HG03460 (cell line): ENCODE measurements around the gene MX2.

Experiments used
- ATAC-seq: cut with Tn5 transposase; IDR thresholded peaks from one replicate; pipeline ENCODE4 v1.9.1; 2021; ENCODE audit not compliant: unreplicated experiment

MX2 gene

DNA sequence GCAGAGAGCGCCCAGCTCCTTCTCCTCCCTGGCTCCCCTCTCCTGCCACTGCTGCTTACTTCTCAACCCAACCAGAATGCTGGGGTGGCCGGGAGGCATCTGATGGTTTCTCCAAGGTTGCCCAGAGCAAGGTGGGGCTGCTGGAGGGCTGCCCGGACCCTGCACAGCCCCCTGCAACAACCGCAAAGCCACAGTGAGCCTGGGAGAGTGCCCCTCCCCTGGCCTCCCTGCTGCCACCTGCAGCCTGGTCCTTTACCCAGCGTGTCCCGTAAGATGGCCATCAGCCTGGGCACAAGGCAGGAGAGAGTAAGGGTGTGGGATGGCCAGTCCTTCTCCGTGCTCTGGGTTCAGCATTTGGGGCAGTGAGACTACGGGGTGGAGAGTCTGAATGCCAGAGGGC lies 17.0 kb downstream of the MX2 start:
- ATAC-seq = no peak

- no peak for ATAC-seq
Observed at GRCh38 chr21:41379901-41380300, 18.1 kb downstream of the MX2 start.

DNA sequence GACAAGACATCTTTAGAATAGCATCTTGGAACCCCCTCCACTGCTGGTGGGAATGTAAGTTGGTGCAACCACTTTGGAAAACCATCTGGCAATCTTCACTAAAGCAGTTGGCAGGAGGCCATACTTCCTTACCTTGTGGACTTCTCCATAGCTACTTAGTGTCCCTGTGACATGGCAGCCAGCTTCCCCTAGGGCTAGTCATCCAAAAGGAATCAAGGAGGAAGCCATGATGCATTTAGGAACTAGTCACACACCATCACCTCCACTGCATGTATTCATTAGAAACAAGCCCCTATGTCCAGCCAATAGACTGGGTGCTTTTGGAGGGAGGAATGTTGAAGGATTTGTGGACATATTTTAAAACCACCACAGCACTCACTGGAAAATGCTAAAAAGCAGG lies 19.9 kb downstream of the MX2 start:
- no peak for ATAC-seq

GRCh38 chr21:41387042-41387819 lies 25.4 kb downstream of the MX2 start:
- ATAC-seq = no peak

- no peak for ATAC-seq
Observed at GRCh38 chr21:41387824-41388223, 26.0 kb downstream of the MX2 start.

DNA sequence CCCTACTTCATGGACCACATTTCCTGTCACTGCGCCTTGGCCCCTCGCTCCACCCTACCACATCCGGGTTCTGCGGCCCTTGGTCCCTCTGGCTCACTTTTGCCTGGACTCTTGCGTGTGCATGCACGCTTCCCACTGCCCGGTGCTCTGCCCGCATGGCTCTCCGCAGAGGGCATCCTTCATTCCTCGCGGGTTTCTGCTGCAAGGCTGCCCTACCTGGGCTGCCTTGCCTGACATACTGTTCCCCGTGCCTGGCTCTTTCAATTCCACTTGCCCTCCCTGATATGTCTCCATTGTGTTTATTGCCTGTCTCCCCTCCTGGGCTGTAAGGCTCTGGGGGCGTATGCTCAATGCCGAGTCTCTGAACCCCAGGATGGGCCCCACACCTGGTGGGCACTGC lies 26.4 kb downstream of the MX2 start:
- no peak for ATAC-seq

DNA sequence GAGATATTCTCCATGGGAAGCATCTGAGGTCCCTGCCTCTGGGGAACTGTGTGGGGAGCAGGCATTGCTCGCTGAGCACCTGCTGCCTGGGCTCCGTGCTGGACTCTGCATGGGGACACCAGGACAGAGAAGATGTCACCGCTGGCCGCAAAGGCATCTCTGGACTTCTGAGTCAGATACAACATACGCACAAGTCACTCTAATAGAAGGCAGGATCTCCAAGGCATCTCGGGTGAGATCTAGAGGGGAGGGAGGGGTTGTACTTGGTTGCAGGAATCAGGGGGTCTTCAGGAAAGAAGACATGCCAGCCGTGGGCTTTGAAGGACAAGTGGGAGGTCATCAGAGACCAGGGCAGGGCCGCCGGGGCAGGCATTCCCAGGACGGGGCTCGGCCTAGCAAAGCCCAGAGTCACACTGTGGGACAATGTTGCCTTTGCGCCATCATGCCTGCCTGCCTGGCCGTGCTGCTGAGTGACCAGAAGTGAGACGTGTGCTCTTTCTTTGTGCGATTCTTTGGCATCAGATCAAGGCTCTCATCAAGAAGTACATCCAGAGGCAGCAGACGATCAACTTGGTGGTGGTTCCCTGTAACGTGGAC lies 28.3 kb downstream of the MX2 start:
- no peak for ATAC-seq

GRCh38 chr21:41393876-41394465 lies 32.1 kb downstream of the MX2 start:
- ATAC-seq = no peak

- ATAC-seq = no peak
Observed at GRCh38 chr21:41396558-41397075, 34.8 kb downstream of the MX2 start.

GRCh38 chr21:41397471-41397891 lies 35.7 kb downstream of the MX2 start:
- ATAC-seq = no peak

- no peak for ATAC-seq
Observed at GRCh38 chr21:41398251-41398650, 36.4 kb downstream of the MX2 start.

- no peak for ATAC-seq
Observed at GRCh38 chr21:41398831-41399230, 37.0 kb downstream of the MX2 start.

DNA sequence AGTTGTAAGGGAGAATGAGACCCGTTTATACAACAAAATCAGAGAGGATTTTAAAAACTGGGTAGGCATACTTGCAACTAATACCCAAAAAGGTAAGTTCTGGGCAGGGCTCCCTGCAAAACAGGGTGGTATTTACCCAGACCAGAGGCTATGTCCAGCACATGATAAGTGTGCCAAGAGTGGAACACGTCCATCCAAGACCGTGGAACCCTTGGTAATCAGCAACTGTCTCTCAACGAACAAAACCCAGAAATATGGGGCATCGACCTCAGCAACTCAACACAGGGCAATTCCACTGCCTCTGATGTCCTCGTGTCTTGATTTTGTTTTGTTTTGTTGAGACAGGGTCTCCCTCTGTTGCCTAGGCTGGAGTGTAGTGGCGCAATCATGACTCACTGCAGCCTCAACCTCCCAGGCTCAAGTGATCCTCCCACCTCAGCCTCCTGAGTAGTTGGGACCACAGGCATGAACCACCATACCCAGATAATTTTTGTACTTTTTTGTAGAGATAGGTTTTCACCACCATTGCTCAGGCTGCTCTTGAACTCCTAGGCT lies 37.5 kb downstream of the MX2 start:
- no peak for ATAC-seq

DNA sequence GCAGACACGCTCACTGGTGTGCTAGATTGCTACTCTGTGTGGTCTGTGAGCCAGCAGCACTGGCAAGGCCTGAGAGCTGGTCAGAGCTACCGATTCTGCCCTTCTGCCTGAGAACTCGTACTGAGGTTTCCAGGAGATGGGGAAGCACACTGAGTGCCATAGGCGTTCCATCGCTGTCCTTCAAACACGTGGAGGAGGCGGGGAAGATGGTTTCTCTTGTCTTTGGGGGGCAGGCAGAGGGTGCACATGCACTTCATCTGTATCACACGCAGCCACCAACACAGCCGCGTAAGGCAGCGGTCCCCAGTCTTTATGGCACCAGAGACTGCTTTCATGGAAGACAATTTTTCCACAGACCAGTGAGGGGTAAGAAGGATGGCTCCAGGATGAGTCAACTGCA lies 40.4 kb downstream of the MX2 start:
- ATAC-seq = no peak

DNA sequence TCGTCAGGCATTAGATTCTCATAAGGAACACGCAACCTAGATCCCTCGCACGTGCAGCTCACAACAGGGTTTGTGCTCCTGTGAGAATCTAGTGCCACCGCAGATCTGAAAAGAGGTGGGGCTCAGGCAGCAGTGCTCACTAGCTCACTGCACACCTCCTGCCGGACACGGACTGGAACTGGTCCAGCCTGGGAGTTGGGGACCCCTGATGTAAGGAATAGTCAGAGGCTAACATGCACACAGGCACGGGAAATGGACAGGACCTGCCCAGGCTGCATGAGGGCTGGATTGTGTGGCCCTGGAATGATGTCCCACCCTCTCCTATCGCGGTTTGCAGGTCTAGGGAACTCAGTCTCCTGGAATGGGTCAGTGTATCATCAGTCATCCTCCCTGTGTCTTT lies 41.0 kb downstream of the MX2 start:
- ATAC-seq = no peak

- ATAC-seq = no peak
Observed at GRCh38 chr21:41403331-41403730, 41.5 kb downstream of the MX2 start.

- no peak for ATAC-seq
Observed at GRCh38 chr21:41403966-41404365, 42.1 kb downstream of the MX2 start.

GRCh38 chr21:41405321-41405720 lies 43.5 kb downstream of the MX2 start:
- ATAC-seq = no peak

DNA sequence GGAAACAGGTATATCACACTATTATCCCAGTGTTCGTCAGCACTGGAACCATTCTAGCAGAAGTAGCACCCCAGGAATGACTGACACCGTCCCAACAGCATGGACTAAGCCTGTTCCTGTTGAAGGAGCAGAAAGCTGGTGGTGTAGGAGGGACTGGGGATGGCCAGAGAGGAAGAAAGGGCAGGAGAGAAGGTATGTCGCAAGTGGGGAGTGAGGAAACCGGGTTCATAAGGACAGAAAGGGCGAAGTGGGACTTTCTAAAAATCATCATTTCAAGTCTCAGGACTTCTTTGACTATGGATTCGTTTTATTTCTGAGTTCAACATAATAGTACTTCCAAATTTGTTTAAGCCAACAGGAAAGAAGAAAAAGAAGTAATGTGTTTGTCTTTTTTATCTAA lies 44.5 kb downstream of the MX2 start:
- ATAC-seq = no peak

GRCh38 chr21:41407541-41408460 lies 46.0 kb downstream of the MX2 start:
- no peak for ATAC-seq

DNA sequence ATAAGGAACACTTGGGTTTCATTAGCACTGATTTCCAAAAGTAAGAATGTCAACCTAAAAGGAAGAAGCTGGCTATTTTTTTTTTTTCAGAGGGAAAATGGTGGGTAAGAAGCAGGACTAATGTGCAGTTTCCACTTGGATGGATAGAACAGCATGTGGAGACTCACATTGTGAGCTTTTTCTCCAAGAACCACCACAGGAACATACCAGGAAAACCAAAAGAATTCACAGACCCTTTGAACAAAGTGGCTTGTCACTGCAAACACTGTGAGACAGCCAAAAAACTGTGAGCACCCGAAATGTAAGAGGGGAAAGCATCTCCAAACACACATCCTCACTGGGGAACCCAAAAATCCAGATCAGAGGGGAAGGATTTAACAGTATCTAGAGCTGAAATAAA lies 48.5 kb downstream of the MX2 start:
- no peak for ATAC-seq
